Measurements from ENCODE around the gene LGALS3.

- TF ChIP-seq POLR2AphosphoS5 (IDR thresholded peaks at IDR 0.05): no peak
- TF ChIP-seq POLR2A (IDR thresholded peaks at IDR 0.05): no peak
- TF ChIP-seq CTCF (IDR thresholded peaks at IDR 0.05): no peak
These were observed 22.5 kb downstream of the LGALS3 start for GRCh38 chr14:55151601-55152000.

Measured in transverse colon (tissue), 4 donors.